GM18507 (cell line): ENCODE measurements around the gene TMEM270.
"Not testable (repeated sequence)": the region's sequence is repeated elsewhere in the genome, so short reads cannot be mapped to it uniquely, and the experiment has no call there.

ENCODE experiments used
- DNase-seq: peaks from one replicate; pipeline ENCODE4 v3.0.0; 2011; ENCODE audit warnings: low read depth; ENCODE audit not compliant: insufficient read length; ENCODE audit errors: extremely low spot score
- FAIRE-seq: peaks from 2 replicates; lab custom pipeline; 2011; peaks lifted over from hg19 to GRCh38; lab: Jason Lieb, UNC

TMEM270 gene, protein sequence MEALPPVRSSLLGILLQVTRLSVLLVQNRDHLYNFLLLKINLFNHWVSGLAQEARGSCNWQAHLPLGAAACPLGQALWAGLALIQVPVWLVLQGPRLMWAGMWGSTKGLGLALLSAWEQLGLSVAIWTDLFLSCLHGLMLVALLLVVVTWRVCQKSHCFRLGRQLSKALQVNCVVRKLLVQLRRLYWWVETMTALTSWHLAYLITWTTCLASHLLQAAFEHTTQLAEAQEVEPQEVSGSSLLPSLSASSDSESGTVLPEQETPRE

DNA sequence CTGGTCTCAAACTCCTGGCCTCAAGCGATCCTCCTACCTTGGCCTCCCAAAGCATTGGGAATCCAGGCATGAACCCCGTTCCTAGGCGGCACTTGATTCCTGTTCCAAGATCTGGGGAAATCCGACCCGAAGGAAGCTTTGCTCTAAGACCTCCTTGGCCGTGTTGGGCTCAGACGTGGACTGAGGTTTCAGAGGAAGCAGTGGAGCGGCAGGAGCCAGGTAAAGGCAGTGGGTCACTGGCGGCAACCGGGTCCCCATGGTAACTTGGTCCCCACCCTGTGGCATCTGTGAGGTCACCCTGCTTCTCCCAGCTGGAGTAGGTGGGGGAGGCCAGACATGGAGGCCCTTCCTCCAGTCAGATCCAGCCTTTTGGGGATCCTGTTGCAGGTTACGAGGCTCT is at the start of gene TMEM270:
Gene TMEM270, plus strand, starts transcription at position 301 of the 400 bp plus-strand sequence. Its CDS starts 36 bp downstream, at position 337.
- FAIRE-seq: no peak
- no peak for DNase-seq

DNA sequence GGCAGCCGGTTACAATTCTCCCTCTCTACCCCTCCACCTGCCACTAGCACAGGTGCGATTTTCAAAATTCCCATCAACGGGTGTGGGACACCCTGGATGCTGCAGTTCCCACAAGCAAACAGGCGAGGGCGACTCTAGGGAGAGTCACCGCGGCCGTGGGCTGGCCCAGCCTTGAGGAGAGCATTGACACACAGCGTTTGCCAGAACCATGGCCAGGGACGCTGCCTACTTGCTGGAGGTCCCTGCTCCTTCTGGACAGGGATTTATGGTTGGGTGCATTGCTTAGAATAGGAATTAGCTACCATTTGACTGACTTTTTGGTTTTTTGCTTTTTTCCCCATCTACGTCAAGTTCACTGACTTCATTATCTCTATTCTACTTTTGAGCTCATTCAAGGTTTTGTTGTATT is 49.2 kb upstream of the TMEM270 start:
- FAIRE-seq (peak; percentile 39), DNase-seq (peak; percentile 51)

- FAIRE-seq: no peak
- DNase-seq: no peak
Observed at GRCh38 chr7:73812996-73813395, 48.0 kb upstream of the TMEM270 start.

- DNase-seq: no peak
- no peak for FAIRE-seq
Observed at GRCh38 chr7:73815436-73815835, 45.5 kb upstream of the TMEM270 start.

DNA sequence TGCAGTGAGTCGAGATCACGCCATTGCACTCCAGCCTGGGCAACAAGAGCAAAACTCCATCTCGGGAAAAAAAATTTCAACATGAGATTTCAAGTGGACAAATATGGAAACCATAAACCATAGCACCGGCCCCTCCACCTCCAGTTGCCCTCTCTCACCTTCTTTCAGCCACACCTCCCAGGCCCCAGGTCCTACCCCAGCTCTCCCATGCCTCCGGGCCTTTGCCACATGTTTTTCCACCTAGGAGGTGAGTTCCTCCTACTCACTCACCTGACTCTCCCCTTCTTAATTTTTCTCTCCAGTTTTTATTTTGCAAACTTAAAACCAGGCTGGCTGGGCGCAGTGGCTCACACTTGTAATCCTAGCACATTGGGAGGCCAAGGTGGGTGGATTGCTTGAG is 43.8 kb upstream of the TMEM270 start:
- FAIRE-seq (no peak), DNase-seq (no peak)

DNA sequence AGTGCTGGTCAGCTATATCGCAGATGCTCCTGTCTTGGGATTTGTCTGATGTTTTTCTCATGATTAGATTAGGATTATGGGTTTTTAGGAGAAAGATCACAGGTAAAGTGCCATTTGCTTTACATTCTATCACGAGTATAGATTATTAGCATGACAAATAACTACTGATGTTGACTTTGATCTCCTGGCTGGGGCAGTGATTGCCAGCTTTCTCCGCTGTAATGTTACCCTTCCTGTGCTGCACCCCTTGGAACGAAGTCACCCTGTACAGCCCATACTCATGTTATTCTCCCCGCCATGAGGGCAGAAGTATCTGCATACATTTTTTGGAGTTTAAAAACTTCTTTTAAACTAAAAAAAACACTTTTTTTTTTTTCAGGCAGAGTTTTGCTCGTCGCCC is 40.9 kb upstream of the TMEM270 start:
- DNase-seq (no peak), FAIRE-seq (no peak)

DNA sequence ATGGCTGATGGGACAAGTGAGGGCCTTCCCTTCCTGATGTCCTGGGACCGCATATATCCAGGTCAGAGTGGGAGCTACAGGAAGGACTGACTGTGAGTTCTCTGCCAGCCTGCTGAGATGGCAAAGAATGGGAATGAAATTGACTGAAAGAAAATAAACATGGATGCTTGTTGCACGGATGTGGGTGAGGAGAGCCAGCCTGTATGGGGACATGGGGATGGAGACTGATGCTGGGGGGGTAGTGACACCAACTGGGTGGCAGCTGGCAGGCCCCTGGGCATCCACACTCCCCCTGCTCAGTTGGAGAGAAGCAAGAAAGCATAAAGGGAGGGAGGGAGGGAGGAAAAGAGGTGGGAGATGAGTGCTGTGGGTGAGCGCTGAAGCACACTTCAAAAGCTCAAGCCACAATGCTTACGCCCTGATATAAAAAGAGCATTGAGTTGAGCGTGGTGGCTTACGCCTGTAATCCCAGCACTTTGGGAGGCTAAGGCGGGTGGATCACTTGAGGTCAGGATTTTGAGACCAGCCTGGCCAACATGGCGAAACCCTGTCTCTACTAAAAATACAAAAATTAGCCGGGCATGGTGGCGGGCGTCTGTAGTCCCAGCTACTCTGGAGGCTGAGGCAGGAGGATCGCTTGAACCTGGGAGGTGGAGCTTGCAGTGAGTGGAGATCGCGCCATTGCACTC is 39.2 kb upstream of the TMEM270 start:
- not testable (repeated sequence) for DNase-seq, FAIRE-seq

DNA sequence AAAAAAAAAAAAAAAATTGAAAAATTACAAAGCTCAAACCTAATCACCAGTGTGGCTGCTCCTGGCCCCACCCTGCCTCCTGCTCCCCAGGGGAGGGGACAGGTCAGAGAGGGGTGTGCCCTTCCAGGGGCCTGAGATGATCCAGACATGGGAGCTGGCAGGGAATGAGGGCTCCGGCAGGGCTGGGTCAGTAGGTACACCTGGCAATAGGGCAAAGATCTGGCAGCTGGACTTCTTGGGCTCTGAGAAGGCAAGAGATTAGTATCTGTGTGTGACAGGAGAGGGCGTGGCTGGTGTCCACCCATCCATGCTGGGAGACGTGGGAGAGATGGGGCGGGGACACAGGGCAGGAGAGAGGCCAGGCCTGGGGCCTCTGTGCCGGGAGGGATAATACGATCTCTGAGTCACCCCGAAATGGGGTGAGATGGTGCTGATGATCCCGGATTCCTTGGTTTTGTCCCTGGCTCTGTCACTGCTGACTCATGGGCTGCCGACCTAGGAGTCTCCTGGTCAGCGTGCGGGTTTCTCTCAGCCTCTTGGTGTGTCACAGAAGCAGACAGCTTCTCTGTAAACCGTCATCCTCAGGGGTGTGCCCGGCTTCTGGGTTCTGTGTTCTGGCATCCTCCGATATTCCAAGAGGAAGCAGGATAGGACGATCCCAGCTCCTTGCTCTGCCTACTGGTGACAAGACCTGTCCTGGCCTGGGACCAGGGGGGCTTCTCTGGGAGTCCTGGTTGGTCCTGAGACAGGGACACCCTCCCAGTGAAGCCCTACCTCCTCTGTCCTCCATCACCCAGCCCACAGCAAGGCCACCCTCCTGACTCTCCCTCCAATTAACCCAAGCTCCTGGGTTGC is 38.4 kb upstream of the TMEM270 start:
- DNase-seq (no peak), FAIRE-seq (no peak)

- FAIRE-seq: no peak
Observed at GRCh38 chr7:73823257-73823656, 37.7 kb upstream of the TMEM270 start.

GRCh38 chr7:73823873-73824592 is 36.9 kb upstream of the TMEM270 start:
- FAIRE-seq (no peak), DNase-seq (no peak)

More at GRCh38 chr7:73823257-73823656, 37.7 kb upstream of the TMEM270 start:
- no peak for DNase-seq

- DNase-seq (no peak), FAIRE-seq (no peak)
Observed at GRCh38 chr7:73824986-73825385, 36.0 kb upstream of the TMEM270 start.

DNA sequence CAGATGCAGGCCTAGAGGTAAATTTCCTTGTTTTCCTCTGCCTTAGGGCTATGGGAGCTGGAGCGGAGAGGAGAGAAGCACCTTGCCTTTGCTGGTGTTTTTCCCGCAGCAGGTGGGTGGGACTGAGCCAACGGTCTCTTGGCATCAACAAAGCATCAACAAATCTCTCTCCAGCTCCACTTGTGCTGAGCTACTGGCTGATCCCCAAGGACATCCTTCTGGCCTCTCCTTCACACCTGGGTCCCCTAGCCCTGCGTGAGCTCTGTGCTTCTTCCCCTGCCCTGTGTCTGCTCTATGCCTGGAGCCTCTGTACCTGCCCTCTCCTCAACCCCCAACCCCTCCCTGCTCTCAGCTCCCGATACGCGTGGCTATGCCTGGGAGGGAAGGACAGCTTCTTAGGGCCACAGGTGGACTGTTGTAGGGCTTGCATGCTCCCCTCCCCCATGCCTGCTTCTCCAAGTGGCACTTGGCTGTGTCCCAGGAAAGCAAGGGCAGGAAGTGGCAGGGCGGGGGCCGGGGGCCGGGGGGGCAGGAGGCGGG is 33.3 kb upstream of the TMEM270 start:
- DNase-seq (no peak), FAIRE-seq (no peak)

- FAIRE-seq (no peak), DNase-seq (no peak)
Observed at GRCh38 chr7:73828107-73828803, 32.7 kb upstream of the TMEM270 start.

GRCh38 chr7:73828972-73829371 is 32.0 kb upstream of the TMEM270 start:
- no peak for DNase-seq
- FAIRE-seq: no peak

GRCh38 chr7:73829505-73829904 is 31.5 kb upstream of the TMEM270 start:
- FAIRE-seq: no peak

GRCh38 chr7:73829921-73830680 is 30.9 kb upstream of the TMEM270 start:
- no peak for DNase-seq
- no peak for FAIRE-seq

More at GRCh38 chr7:73829505-73829904, 31.5 kb upstream of the TMEM270 start:
- no peak for DNase-seq

DNA sequence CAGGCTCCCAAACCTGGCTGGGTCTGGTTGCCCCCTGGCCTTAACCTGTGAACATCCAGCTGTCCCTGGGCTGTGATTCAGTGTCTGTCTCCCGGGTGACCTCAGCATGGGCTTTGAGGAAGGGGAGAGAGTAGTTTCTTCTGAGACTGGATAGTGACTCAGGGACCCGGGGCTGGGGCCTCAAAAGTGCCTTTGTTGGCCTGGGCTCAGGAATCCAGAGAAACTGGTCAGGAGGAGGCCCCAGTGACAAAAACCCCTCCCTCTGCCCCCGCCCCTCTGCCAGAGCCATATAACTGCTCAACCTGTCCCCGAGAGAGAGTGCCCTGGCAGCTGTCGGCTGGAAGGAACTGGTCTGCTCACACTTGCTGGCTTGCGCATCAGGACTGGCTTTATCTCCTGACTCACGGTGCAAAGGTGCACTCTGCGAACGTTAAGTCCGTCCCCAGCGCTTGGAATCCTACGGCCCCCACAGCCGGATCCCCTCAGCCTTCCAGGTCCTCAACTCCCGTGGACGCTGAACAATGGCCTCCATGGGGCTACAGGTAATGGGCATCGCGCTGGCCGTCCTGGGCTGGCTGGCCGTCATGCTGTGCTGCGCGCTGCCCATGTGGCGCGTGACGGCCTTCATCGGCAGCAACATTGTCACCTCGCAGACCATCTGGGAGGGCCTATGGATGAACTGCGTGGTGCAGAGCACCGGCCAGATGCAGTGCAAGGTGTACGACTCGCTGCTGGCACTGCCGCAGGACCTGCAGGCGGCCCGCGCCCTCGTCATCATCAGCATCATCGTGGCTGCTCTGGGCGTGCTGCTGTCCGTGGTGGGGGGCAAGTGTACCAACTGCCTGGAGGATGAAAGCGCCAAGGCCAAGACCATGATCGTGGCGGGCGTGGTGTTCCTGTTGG is 30.0 kb upstream of the TMEM270 start, which contains the start of gene CLDN4:
Gene CLDN4, plus strand, starts transcription at position 316 of the 903 bp plus-strand sequence. Its CDS starts 206 bp downstream, at position 522.
- FAIRE-seq: no peak
- DNase-seq: no peak
